Endometrial microvascular endothelial cells (primary cell): ENCODE results near the gene KBTBD13. TPM values are rescaled to one million over a fixed set of nuclear protein-coding genes. Genes with fewer than 3 reads are reported as not detected.
"Not testable (repeated sequence)": the region's sequence is repeated elsewhere in the genome, so short reads cannot be mapped to it uniquely, and the experiment has no call there.

ENCODE experiments used
- in situ Hi-C: cut with HindIII; loops from 2 replicates; pipeline ENCODE4 v1.10.0; 2017; ENCODE audit warnings: low sequenced_read_pairs, low pct_unique_long_range_greater_than_20kb; ENCODE audit errors: inconsistent ontology term
- total RNA-seq: library from RNA; depleted of rRNA; stranded (reverse); fragments of >200 nt; gene quantifications from one replicate; pipeline ENCODE4 v1.2.3, GENCODE V29; 2015; ENCODE audit errors: inconsistent ontology term

KBTBD13 gene
- not detected for total RNA-seq

GRCh38 chr15:65076486-65077290 is at the start of gene KBTBD13:
Gene KBTBD13 (plus strand): TSS chr15:65076746. CDS start chr15:65076816, 70 bp downstream.
- in situ Hi-C loops = no loop called here

GRCh38 chr15:65026756-65027155 is 49.8 kb upstream of the KBTBD13 start:
- in situ Hi-C loops = no loop called here

DNA sequence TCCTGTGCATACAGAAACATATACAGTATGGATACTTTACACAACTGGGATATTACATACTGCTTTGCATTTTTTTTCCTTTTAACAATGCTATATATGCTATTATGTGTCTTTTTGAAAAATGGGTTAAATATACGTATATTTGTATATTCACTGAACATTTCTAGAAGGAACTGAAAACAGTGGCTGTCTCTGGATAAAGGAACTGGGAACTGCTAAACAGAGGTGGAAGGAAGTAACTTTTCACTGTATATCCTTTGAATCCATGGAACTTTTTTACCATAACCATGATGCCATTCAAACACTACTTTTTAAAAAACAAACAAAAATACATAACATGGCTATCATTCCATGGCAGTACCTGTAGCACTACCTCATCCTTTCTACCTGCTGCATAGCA is 49.0 kb upstream of the KBTBD13 start:
- in situ Hi-C loops = no loop called here

DNA sequence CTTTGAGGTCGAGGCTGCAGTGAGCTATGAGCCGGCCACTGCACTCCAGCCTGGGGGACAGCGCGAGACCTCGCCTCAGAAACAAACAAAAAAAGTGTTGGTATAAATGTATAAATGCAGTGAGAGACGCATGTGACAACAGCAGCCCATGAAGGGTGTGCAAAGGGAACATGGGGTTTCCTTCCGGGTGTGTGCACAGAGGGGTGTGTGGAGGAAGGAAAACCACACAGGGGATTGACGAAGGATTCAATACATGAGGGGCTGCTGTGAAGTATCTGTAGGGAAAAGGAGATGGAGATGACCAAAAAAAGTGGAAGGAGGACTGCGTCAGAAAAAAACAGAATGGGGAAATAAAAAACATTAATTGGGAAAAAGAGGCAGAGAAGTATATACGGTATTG is 48.2 kb upstream of the KBTBD13 start:
- in situ Hi-C loops = no loop called here

DNA sequence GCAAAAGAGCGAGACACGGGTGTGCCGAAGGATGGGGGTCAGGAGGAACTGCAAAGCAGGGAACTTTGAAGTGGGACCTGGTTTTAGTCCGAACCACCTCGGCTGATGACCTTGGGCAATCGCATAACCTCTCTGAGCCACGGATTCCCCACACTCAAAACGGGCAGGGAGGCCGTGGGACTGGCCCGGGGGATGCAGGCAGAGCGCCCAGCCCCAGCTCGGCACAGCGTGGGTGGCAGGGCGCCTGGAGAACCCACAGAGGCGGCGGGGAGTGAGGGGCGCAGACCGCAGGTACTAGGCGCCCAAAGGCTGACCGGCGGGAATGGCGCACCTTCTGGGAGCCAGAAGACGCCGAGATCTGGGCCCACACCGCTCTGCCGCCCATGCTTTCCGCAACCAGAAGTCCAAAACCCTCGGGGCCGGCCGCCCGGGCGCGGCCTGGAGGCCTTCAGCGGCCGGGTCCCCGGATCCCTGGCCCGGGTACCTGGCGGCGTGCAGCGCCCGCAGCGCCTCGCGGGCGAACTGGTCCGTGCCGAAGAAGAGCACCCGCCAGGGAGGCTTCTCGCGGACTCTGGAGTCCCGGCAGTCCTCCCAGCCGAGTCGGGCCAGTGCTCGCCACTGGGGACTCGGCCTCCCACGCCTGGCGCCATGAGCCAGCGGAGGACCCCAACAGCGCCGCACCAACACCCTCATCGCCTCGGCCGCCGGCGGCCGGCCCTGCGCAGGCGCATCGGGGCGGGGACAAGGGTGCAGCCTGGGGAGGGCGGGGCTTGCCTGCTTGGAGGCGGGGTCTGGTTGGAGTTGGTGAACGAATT is 47.4 kb upstream of the KBTBD13 start, which contains the start of gene MTFMT:
Gene MTFMT, minus strand, starts transcription at position 719 of the 815 bp plus-strand sequence. Its CDS starts 26 bp downstream, at position 693.
- in situ Hi-C loops = no loop called here

DNA sequence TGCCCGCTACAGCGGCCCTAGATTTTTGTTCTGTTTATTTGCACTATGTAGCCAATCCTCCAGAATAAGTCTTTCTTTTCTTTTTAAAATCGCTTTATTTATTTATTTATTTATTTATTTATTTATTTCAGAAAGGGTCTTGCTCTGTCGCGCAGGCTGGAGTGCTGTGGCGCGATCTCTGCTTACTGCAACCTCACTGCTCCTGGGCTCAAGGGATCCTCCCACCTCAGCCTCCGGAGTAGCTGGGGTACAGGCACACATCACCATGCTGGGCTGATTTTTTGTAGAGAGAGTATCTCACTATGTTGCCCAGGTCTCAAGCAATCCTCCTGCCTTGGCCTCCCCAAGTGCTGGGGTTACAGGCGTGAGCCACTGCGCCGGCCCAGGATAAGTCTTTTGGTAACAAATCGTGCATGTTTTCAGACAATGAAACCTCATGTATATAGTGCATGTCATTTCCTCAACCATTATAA is 46.8 kb upstream of the KBTBD13 start:
- in situ Hi-C loops = no loop called here

- in situ Hi-C loops = no loop called here
Measured at GRCh38 chr15:65032801-65033537, 43.6 kb upstream of the KBTBD13 start.

DNA sequence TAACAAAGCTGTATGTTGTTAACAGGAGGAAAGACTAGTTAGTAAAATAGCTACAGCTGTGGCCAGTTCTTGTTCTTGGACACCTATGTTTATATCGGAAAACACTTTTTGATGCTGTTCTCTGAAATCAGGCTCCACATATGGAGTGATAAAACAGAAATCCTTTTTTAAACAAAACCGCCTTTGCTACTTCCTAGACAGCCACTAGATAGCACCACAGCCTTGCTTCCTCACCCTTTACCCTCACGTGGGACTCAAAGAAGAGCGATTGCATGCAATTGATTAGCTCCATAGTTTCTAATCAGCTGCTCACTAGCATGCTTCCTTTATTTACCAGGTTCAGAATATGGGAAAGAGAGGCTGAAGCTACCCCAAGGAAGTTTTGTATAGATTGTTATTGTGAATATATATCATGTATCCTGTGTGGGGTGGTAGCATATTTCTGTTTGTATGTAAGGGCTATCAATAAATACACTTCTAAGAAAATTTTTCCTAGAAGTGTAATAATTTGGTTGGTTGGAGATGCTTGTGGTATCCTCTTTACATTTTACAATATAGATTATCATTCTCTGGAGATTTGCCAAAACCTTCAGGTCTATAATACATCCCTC is 42.8 kb upstream of the KBTBD13 start:
- in situ Hi-C loops = no loop called here

GRCh38 chr15:65034719-65035118 is 41.8 kb upstream of the KBTBD13 start:
- in situ Hi-C loops = no loop called here

DNA sequence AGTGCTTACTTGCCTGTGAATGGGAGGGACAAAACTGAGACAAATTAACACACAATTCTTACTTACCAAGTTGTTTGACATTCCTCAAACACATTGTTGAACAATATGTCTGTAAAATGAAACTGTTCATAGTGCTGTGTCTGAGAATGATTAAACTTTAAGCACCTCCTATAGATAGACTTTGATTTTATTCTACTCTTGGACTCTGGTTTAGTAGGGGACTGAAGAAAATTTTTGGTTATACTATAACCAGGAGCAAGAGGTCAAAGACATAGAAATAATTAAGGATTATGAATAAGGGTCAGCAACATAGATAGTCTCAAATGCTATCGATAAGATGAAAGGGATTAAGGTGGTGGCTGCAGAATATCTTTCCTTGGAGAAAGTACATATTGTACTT is 39.2 kb upstream of the KBTBD13 start:
- in situ Hi-C loops = no loop called here

DNA sequence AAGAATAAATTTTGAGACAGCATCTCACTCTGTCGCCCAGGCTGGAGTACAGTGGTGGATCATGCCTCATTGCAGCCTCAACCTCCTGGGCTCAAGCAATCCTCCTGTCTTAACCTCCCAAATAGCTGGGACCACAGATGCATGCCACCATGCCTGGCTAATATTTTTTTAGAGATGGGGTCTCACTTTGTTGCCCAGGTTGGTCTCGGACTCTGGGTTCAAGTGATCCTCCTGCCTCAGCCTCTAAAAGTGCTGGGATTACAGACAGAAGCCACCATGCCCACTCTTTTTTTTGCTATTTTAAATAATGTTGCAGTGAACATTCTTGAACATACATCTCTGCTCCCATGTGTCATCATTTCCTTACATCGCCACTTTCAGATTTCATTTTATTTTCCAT is 38.1 kb upstream of the KBTBD13 start:
- in situ Hi-C loops = no loop called here

- in situ Hi-C loops = no loop called here
Measured at GRCh38 chr15:65038836-65039235, 37.7 kb upstream of the KBTBD13 start.

DNA sequence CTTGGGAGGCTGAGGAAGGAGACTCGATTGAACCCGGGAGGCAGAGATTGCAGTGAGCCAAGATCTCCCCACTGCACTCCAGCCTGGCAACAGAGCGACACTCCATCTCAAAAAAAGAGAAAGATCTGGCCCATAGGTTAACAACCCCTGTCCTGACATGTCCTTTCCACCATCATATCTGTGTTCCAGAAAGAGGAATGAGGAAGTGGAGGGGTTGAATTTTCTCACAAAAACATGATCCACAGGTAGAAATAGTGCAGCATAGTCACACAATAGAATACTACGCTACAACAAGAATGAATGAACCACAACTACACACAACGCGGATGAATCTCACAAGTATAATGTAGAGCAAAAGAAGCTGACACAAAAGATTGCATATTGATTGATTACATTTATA is 36.1 kb upstream of the KBTBD13 start:
- in situ Hi-C loops = no loop called here

GRCh38 chr15:65041787-65042186 is 34.8 kb upstream of the KBTBD13 start:
- in situ Hi-C loops = no loop called here

DNA sequence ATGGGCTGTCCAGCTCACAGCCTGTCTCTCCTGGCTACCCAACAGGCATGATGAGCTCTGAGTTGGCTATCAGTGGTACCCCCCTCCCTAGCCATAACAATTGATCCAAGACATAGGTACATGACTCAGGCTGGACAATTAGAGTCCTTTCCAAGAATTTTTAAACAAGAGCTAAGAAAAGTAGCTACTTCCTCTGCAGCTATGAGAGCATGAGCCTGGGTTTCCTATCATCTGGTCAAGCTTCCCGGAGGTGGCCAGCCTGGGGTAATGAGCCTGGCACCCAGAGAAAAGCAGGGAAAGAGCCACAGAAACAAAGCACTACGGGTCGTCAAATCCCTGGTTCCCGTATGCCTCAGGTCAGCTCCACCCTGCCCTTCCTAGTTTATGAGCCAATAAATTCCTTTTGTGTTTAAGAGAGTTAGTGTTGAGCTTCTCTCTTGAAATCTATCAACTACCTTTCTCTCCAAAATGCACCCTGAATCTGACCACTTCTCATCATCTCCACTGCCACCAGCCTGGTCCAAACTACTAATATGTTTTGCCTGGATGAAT is 33.7 kb upstream of the KBTBD13 start:
- in situ Hi-C loops = no loop called here

- in situ Hi-C loops = not testable (repeated sequence)
Measured at GRCh38 chr15:65044218-65044617, 32.3 kb upstream of the KBTBD13 start.

DNA sequence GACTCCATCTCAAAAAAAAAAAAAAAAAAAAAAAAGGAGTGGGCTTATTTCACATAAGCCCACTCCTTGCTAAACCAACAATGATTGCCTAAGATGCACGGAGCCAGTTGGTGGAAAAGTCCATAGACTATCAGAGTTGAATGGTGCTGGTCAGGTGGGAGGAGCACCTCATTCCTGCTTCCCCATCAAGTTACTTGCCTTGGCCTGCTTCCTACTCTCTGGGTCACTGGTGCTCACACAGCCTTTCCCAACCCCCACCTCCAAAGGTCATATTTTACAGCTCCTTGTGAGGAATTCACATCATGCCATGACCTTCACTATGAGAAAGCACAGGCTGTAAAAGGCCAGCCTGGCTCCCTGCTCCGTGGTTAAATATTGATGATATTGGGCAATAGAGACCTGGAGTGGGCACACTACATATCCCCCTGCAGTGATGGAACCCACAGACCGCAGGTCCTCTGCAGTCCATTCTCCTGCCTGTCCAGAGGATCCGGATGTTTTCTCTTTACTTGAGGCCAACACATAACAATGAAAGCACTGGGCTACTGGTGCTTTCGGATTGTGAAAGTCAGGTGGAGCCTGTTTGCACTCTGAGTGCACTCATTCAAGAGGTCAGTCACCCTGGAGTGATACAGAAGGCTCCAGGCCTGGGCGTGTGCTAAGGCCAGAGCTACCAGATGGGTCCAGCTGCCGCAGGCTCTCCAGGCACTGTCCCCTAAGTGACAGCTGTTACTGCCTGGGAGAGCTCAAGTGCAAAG is 31.6 kb upstream of the KBTBD13 start, which contains the start of gene SLC51B:
Gene SLC51B, plus strand, starts transcription at position 664 of the 758 bp plus-strand sequence. CDS start 4,618 bp downstream, outside the sequence.
- in situ Hi-C loops = no loop called here

DNA sequence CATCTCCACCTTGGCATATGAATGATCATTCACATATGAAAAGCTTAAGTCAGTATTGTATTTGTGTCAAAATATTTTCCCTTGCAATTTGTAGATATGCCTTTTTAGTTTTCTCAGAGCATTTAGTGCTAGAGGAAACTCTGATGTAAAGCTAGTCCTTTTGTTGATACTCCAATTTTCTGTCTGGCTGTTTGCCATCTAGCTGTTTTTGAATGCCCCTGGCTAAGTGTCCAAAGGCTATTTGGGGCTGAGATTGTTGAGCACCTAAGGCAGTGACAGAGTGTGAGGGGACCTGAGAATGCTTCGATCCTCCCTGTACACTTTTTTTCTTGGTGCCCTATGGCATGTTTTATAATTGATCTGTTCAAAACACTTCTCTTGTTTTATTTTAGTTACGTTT is 28.3 kb upstream of the KBTBD13 start:
- in situ Hi-C loops = no loop called here
